ENCODE data around the gene TPH1.

Gene TPH1

DNA sequence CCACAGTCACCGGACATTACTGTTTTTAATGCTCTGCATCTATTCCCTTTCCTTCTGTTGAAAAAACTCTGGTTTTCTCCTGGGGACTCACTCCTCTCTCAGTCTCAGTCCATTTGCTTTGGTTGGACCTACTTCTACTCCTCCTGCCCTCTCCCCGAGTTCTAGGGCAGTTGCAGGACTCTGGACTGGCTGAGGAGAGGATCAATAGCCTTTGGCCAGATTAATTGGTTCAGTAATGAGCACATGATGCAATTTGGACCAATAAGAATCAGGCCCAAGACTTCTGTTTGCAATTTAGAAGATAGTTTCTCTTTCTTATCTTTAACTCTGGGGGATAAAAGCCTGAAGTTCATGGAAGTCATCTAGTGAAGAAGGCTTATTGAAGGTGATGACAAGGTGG, 15.3 kb upstream of the TPH1 start:
- 90% methylated on average over 2 of the region's 2 CpGs for WGBS
- H2BK5ac ChIP-seq (ENCODE audit: low read depth, low read length, poor library complexity, severe bottlenecking): no peak overlapping the region
- no peak overlapping the region for H3K4me2 ChIP-seq (ENCODE audit: low read length, poor library complexity, severe bottlenecking)

DNA sequence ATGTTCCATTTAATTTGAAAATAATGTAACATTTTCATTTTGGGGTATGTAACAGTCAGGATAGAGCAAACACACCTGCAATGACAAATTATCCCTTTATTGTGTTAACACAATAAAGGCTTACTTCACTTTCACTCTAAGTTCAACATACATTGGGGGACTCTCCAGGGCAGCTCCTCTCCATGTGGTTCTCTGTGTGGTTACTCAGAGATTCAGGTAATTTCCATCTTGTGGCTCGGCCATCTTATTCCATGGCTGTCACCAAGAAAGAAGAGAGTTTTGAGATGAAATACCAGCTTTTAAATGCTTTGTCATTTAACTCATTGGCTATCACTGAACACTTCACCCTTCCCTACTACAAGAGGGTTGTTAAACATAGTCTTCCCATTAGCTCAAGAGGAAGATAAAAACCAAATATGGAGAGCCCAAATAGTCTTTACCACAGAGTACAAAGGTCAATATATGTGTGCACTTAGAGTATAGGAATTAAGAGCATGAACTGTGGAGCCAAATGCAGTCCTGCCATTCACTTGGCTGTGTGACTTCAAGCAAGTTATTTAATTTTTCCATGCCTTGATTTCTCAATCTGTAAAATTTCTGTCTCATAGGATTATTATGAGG, 10.6 kb upstream of the TPH1 start:
- Histone ChIP-seq H3K9ac (ENCODE audit: low read length) (no peak overlapping the region), H3K4me3 (ENCODE audit: insufficient read depth in 1 of 2, low read depth in 1 of 2, low read length in 2 of 2) (no peak overlapping the region)
- WGBS: 88% methylated on average over 1 of the region's 1 CpG

More for the DNA sequence above, 15.3 kb upstream of the TPH1 start:
- no peak overlapping the region for H2BK15ac ChIP-seq (ENCODE audit: low read depth, poor library complexity, severe bottlenecking)
- H3K9me3 ChIP-seq (ENCODE audit: control insufficient read depth, low read length): no peaks in the 10 kb centered on the region
- no peak overlapping the region for H3K4me3 ChIP-seq (ENCODE audit: insufficient read depth in 1 of 2, low read depth in 1 of 2, low read length in 2 of 2)
- no peak overlapping the region for H2AK5ac ChIP-seq (ENCODE audit: low read length, severe bottlenecking)
- H3K23ac ChIP-seq (ENCODE audit: low read length in 2 of 2): no peak overlapping the region
- no peak overlapping the region for H3K18ac ChIP-seq (ENCODE audit: low read depth in 1 of 2, low read length in 2 of 2)
- no peak overlapping the region for H2AFZ ChIP-seq (ENCODE audit: low read depth, low read length)
- H3K9ac ChIP-seq (ENCODE audit: low read length): no peak overlapping the region
- H3K27me3 ChIP-seq (ENCODE audit: control insufficient read depth in 1 of 2, insufficient read depth in 1 of 2, low read length in 2 of 2): no peaks in the 10 kb centered on the region
- DNase-seq: no peak
- no peak overlapping the region for H2BK12ac ChIP-seq (ENCODE audit: low read length in 2 of 2)
- H3K4ac ChIP-seq (ENCODE audit: low read depth in 1 of 2, low read length in 2 of 2): no peak overlapping the region
- no peaks in the 10 kb centered on the region for H3K4me1 ChIP-seq (ENCODE audit: control insufficient read depth, insufficient read depth, low read depth, low read length)
- H3K79me1 ChIP-seq (replicated peaks; ENCODE audit: low read length, poor library complexity, severe bottlenecking): no peaks in the 10 kb centered on the region
- no peak overlapping the region for H3K27ac ChIP-seq (ENCODE audit: low read length, poor library complexity, severe bottlenecking)
- H2BK120ac ChIP-seq (ENCODE audit: low read depth, low read length): no peak overlapping the region
- no peak overlapping the region for H4K8ac ChIP-seq (ENCODE audit: low read length)
- no peak overlapping the region for H3K14ac ChIP-seq (ENCODE audit: low read length in 2 of 2)
- H4K91ac ChIP-seq (ENCODE audit: low read length): no peak overlapping the region
- no peaks in the 10 kb centered on the region for H3K36me3 ChIP-seq (ENCODE audit: control insufficient read depth in 1 of 2, insufficient read depth in 2 of 2, low read depth in 1 of 2, low read length in 2 of 2)

DNA sequence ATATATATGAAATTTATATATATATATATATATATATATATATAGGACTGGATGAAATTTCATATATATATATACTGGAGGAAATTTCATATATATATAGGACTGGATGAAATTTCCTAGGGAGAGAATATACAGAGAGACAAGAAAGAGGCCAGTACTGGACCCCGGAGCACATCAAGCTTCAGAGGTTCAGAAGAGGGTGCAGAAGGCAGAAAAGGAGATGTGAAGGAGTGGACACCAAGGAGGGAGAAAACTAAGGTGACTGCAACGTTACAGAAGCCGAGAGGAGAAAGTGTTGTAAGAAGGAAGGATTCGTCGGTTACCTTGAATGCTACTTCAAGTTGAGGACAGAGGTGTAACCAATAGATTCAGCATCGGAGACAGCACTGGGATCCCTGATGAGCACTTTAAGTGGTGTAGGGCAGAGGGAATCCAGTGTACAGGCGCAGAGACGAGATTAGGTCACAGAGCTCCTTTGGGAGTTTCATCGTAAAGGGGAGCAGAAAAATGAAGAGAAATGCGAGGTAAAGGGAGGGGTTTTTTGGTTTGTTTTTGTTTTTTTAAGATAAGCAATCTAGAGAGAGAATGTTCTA, 8.5 kb upstream of the TPH1 start:
- Histone ChIP-seq H3K18ac (ENCODE audit: low read depth in 1 of 2, low read length in 2 of 2) (no peak overlapping the region), H4K91ac (ENCODE audit: low read length) (no peak overlapping the region), H3K9me3 (ENCODE audit: control insufficient read depth, low read length) (no peaks in the 10 kb centered on the region), H2AFZ (ENCODE audit: low read depth, low read length) (no peak overlapping the region), H2BK120ac (ENCODE audit: low read depth, low read length) (no peak overlapping the region), H3K27me3 (ENCODE audit: control insufficient read depth in 1 of 2, insufficient read depth in 1 of 2, low read length in 2 of 2) (no peaks in the 10 kb centered on the region), H3K14ac (ENCODE audit: low read length in 2 of 2) (no peak overlapping the region), H2AK5ac (ENCODE audit: low read length, severe bottlenecking) (no peak overlapping the region), H3K23ac (ENCODE audit: low read length in 2 of 2) (no peak overlapping the region), H2BK5ac (ENCODE audit: low read depth, low read length, poor library complexity, severe bottlenecking) (no peak overlapping the region), H3K79me1 (replicated peaks; ENCODE audit: low read length, poor library complexity, severe bottlenecking) (no peaks in the 10 kb centered on the region), H3K4me1 (ENCODE audit: control insufficient read depth, insufficient read depth, low read depth, low read length) (no peaks in the 10 kb centered on the region), H2BK15ac (ENCODE audit: low read depth, poor library complexity, severe bottlenecking) (no peak overlapping the region), H3K4me3 (ENCODE audit: insufficient read depth in 1 of 2, low read depth in 1 of 2, low read length in 2 of 2) (no peak overlapping the region), H3K4me2 (ENCODE audit: low read length, poor library complexity, severe bottlenecking) (no peak overlapping the region), H3K4ac (ENCODE audit: low read depth in 1 of 2, low read length in 2 of 2) (no peak overlapping the region), H3K9ac (ENCODE audit: low read length) (no peak overlapping the region), H2BK12ac (ENCODE audit: low read length in 2 of 2) (no peak overlapping the region), H3K27ac (ENCODE audit: low read length, poor library complexity, severe bottlenecking) (no peak overlapping the region), H4K8ac (ENCODE audit: low read length) (no peak overlapping the region), H3K36me3 (ENCODE audit: control insufficient read depth in 1 of 2, insufficient read depth in 2 of 2, low read depth in 1 of 2, low read length in 2 of 2) (no peaks in the 10 kb centered on the region)
- 89% methylated on average over 10 of the region's 10 CpGs for WGBS
- DNase-seq: no peak

More for the DNA sequence above, 10.6 kb upstream of the TPH1 start:
- Histone ChIP-seq H3K14ac (ENCODE audit: low read length in 2 of 2) (no peak overlapping the region), H2BK15ac (ENCODE audit: low read depth, poor library complexity, severe bottlenecking) (no peak overlapping the region), H2BK120ac (ENCODE audit: low read depth, low read length) (no peak overlapping the region), H3K9me3 (ENCODE audit: control insufficient read depth, low read length) (no peaks in the 10 kb centered on the region), H2BK5ac (ENCODE audit: low read depth, low read length, poor library complexity, severe bottlenecking) (no peak overlapping the region), H4K91ac (ENCODE audit: low read length) (no peak overlapping the region), H2AFZ (ENCODE audit: low read depth, low read length) (no peak overlapping the region), H4K8ac (ENCODE audit: low read length) (no peak overlapping the region), H3K4ac (ENCODE audit: low read depth in 1 of 2, low read length in 2 of 2) (no peak overlapping the region), H3K36me3 (ENCODE audit: control insufficient read depth in 1 of 2, insufficient read depth in 2 of 2, low read depth in 1 of 2, low read length in 2 of 2) (no peaks in the 10 kb centered on the region), H3K18ac (ENCODE audit: low read depth in 1 of 2, low read length in 2 of 2) (no peak overlapping the region), H3K79me1 (replicated peaks; ENCODE audit: low read length, poor library complexity, severe bottlenecking) (no peaks in the 10 kb centered on the region), H2AK5ac (ENCODE audit: low read length, severe bottlenecking) (no peak overlapping the region), H3K23ac (ENCODE audit: low read length in 2 of 2) (no peak overlapping the region), H3K4me1 (ENCODE audit: control insufficient read depth, insufficient read depth, low read depth, low read length) (no peaks in the 10 kb centered on the region), H2BK12ac (ENCODE audit: low read length in 2 of 2) (no peak overlapping the region), H3K4me2 (ENCODE audit: low read length, poor library complexity, severe bottlenecking) (no peak overlapping the region), H3K27ac (ENCODE audit: low read length, poor library complexity, severe bottlenecking) (no peak overlapping the region), H3K27me3 (ENCODE audit: control insufficient read depth in 1 of 2, insufficient read depth in 1 of 2, low read length in 2 of 2) (no peaks in the 10 kb centered on the region)
- no peak for DNase-seq

DNA sequence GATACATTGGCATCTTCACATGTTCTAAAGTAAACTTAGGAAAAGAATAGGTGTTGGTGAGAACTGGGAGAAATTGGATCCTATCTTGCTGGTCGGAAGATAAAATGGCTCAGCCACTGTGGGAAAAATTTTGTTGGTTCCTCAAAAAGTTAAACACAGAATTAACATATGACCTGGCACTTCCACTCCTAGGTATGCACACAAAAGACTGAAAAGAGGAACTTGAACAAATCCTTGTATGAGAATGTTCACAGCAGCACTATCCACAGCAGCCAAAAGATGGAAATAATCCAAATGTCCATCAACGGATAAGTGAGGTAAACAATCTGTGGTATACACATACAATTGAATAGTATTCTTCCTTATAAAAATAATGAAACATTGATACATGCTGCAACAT, 4.8 kb upstream of the TPH1 start:
- H3K79me1 ChIP-seq (replicated peaks; ENCODE audit: low read length, poor library complexity, severe bottlenecking): no peaks in the 10 kb centered on the region
- no peak overlapping the region for H3K18ac ChIP-seq (ENCODE audit: low read depth in 1 of 2, low read length in 2 of 2)
- no peak overlapping the region for H2AK5ac ChIP-seq (ENCODE audit: low read length, severe bottlenecking)
- H3K4me3 ChIP-seq (ENCODE audit: insufficient read depth in 1 of 2, low read depth in 1 of 2, low read length in 2 of 2): no peak overlapping the region
- no peak overlapping the region for H2AFZ ChIP-seq (ENCODE audit: low read depth, low read length)
- no peak overlapping the region for H3K4ac ChIP-seq (ENCODE audit: low read depth in 1 of 2, low read length in 2 of 2)
- H3K4me2 ChIP-seq (ENCODE audit: low read length, poor library complexity, severe bottlenecking): no peak overlapping the region
- H3K14ac ChIP-seq (ENCODE audit: low read length in 2 of 2): no peak overlapping the region
- H3K27ac ChIP-seq (ENCODE audit: low read length, poor library complexity, severe bottlenecking): no peak overlapping the region
- H3K36me3 ChIP-seq (ENCODE audit: control insufficient read depth in 1 of 2, insufficient read depth in 2 of 2, low read depth in 1 of 2, low read length in 2 of 2): no peaks in the 10 kb centered on the region
- no peak overlapping the region for H2BK120ac ChIP-seq (ENCODE audit: low read depth, low read length)
- no peak for DNase-seq
- no peak overlapping the region for H2BK15ac ChIP-seq (ENCODE audit: low read depth, poor library complexity, severe bottlenecking)
- H3K23ac ChIP-seq (ENCODE audit: low read length in 2 of 2): no peak overlapping the region
- no peak overlapping the region for H2BK12ac ChIP-seq (ENCODE audit: low read length in 2 of 2)
- 89% methylated on average over 1 of the region's 2 CpGs for WGBS
- H2BK5ac ChIP-seq (ENCODE audit: low read depth, low read length, poor library complexity, severe bottlenecking): no peak overlapping the region
- peaks cover 15 to 17% of the 10 kb centered on the region in 2 experiments for H3K27me3 ChIP-seq (ENCODE audit: control insufficient read depth in 1 of 2, insufficient read depth in 1 of 2, low read length in 2 of 2)
- no peak overlapping the region for H4K91ac ChIP-seq (ENCODE audit: low read length)
- H3K9me3 ChIP-seq (ENCODE audit: control insufficient read depth, low read length): no peaks in the 10 kb centered on the region
- H3K4me1 ChIP-seq (ENCODE audit: control insufficient read depth, insufficient read depth, low read depth, low read length): peaks cover 3% of the 10 kb centered on the region
- no peak overlapping the region for H3K9ac ChIP-seq (ENCODE audit: low read length)
- H4K8ac ChIP-seq (ENCODE audit: low read length): no peak overlapping the region

Data from mesenchymal stem cell (in vitro differentiated cells and primary cell).